ENCODE results near the gene BCKDK.

BCKDK gene

DNA sequence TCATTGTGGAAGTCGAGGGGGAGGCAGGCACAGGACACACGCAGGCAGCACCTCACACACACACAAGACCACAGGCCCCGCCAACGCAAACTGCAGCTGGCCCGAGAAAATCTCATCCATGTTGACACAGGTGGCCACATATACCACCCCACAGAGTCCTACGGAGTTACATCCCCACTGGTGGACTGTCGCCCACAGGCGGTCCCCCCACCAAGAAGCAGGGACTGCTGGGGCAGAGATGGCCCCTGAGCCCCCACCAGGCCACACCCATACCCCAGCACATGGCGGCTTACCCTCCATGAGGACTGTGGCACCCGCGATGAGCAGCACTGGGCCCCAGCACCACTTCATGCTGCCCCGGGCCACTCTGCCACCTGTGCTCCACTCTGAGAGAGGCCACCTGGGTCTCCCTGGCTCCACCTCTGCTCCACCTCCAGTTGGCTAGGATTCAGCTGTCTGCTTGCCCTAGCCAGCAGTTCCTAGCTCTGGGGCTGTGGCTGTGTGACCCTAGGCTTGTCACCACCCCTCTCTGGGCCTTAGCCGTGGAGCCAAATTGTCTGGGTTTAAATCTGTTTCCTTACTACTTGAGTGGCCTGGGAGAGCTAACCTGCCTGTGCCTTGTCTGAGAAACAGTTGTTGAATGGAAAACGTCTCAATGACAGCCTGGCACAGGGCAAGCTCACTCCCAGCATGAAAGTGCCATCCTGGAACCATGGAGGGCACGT, 19.6 kb upstream of the BCKDK start, which contains the start of gene PRSS53:
Gene PRSS53 (minus strand): TSS at position 485 of the 725 bp plus-strand sequence. CDS start 134 bp downstream, at position 351.
- no peak for DNase-seq (ENCODE audit: low read depth)
- TF ChIP-seq, protein P1, sequence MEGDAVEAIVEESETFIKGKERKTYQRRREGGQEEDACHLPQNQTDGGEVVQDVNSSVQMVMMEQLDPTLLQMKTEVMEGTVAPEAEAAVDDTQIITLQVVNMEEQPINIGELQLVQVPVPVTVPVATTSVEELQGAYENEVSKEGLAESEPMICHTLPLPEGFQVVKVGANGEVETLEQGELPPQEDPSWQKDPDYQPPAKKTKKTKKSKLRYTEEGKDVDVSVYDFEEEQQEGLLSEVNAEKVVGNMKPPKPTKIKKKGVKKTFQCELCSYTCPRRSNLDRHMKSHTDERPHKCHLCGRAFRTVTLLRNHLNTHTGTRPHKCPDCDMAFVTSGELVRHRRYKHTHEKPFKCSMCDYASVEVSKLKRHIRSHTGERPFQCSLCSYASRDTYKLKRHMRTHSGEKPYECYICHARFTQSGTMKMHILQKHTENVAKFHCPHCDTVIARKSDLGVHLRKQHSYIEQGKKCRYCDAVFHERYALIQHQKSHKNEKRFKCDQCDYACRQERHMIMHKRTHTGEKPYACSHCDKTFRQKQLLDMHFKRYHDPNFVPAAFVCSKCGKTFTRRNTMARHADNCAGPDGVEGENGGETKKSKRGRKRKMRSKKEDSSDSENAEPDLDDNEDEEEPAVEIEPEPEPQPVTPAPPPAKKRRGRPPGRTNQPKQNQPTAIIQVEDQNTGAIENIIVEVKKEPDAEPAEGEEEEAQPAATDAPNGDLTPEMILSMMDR (IDR thresholded peaks at IDR 0.05; ENCODE audit: insufficient read depth, low read depth, low read length, missing control alignments), result no peak
- H3K4me3 ChIP-seq (ENCODE audit: low read depth, low read length), result no peak within 1 kb of the TSS

GRCh38 chr16:31089199-31089598, 19.0 kb upstream of the BCKDK start:
- H3K4me3 ChIP-seq (ENCODE audit: low read depth, low read length), result no peak overlapping the region
- DNase-seq (ENCODE audit: low read depth), result no peak
- TF ChIP-seq, protein P1 (IDR thresholded peaks at IDR 0.05; ENCODE audit: insufficient read depth, low read depth, low read length, missing control alignments), result no peak

- DNase-seq (ENCODE audit: low read depth), result no peak
- TF ChIP-seq, protein P1 (IDR thresholded peaks at IDR 0.05; ENCODE audit: insufficient read depth, low read depth, low read length, missing control alignments), result no peak
- H3K4me3 ChIP-seq (ENCODE audit: low read depth, low read length), result no peak overlapping the region
These were observed 17.6 kb upstream of the BCKDK start for GRCh38 chr16:31090540-31090939.

- no peak for DNase-seq (ENCODE audit: low read depth)
- H3K4me3 ChIP-seq (ENCODE audit: low read depth, low read length), result no peak overlapping the region
- TF ChIP-seq, protein P1 (IDR thresholded peaks at IDR 0.05; ENCODE audit: insufficient read depth, low read depth, low read length, missing control alignments), result no peak
These were observed 15.9 kb upstream of the BCKDK start for GRCh38 chr16:31092330-31092729.

- peak overlapping the region; percentile 100 for H3K4me3 ChIP-seq (ENCODE audit: low read depth, low read length)
- DNase-seq (ENCODE audit: low read depth), result no peak
These were observed 15.0 kb upstream of the BCKDK start for GRCh38 chr16:31093132-31093703.

GRCh38 chr16:31094088-31094423, 14.1 kb upstream of the BCKDK start:
- DNase-seq (ENCODE audit: low read depth), result no peak
- TF ChIP-seq, protein P1 (IDR thresholded peaks at IDR 0.05; ENCODE audit: insufficient read depth, low read depth, low read length, missing control alignments), result no peak
- H3K4me3 ChIP-seq (ENCODE audit: low read depth, low read length), result peak overlapping the region; percentile 100

More at GRCh38 chr16:31093132-31093703, 15.0 kb upstream of the BCKDK start:
- TF ChIP-seq, protein P1 (IDR thresholded peaks at IDR 0.05; ENCODE audit: insufficient read depth, low read depth, low read length, missing control alignments), result no peak

Data from GM12865 (cell line).